ENCODE measurements around the gene SPG7. TPM values are rescaled to one million over a fixed set of nuclear protein-coding genes. Genes with fewer than 3 reads are reported as not detected.
"Not testable (repeated sequence)": the region's sequence is repeated elsewhere in the genome, so short reads cannot be mapped to it uniquely, and the experiment has no call there.

Gene SPG7
- total RNA-seq, 2 experiments from 2014 or later: 92.1 to 110 TPM

GRCh38 chr16:89581045-89581695 is 73.0 kb downstream of the SPG7 start:
- Mint-ChIP-seq H3K36me3 (no peaks in the 10 kb centered on the region), H3K27me3 (peaks cover 12% of the 10 kb centered on the region), H3K9me3 (ENCODE audit: low read depth) (no peaks in the 10 kb centered on the region), H3K4me3 (no peak overlapping the region), H3K4me1 (no peaks in the 10 kb centered on the region), H3K27ac (no peak overlapping the region)
- DNase-seq (no peak), ATAC-seq (no peak)
- CTCF ChIA-PET: no interaction called here

DNA sequence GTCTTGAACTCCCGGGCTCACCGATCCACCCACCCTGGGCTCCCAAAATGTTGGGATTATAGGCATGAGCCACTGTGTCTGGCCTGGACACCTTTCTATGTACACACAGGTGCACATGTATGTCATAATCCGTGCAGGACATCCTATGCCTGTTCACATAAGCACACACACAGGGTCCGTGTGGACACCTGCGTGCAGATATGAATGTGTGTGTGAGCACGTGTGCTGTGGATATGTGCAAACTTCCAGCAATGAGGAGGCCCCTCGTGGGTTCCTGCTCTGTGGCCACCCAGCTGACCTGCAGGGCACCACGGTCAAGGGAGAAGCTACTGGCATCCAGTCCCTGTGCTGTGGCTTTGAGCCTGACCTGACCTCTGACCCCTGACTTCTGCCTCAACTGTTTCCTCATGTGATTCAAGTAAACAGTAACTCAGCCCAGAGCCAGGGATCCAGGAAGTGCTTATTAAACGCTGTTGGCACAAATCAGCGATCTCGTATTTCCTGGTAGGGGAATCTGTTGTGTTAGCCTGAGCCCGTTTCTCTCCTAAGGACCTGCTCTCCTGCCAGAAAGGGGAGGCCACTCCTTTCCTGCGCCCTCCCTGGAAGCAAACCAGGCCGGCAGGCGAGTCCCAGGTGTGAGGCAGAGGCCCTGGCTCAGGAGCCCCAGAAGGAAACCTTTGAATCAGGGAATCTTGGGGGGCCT is 73.8 kb downstream of the SPG7 start:
- DNase-seq (no peak), ATAC-seq (no peak)
- Mint-ChIP-seq H3K27ac (no peak overlapping the region), H3K9me3 (ENCODE audit: low read depth) (no peaks in the 10 kb centered on the region), H3K27me3 (peaks cover 10% of the 10 kb centered on the region), H3K4me1 (no peaks in the 10 kb centered on the region), H3K4me3 (no peak overlapping the region), H3K36me3 (no peaks in the 10 kb centered on the region)
- CTCF ChIA-PET: no interaction called here

DNA sequence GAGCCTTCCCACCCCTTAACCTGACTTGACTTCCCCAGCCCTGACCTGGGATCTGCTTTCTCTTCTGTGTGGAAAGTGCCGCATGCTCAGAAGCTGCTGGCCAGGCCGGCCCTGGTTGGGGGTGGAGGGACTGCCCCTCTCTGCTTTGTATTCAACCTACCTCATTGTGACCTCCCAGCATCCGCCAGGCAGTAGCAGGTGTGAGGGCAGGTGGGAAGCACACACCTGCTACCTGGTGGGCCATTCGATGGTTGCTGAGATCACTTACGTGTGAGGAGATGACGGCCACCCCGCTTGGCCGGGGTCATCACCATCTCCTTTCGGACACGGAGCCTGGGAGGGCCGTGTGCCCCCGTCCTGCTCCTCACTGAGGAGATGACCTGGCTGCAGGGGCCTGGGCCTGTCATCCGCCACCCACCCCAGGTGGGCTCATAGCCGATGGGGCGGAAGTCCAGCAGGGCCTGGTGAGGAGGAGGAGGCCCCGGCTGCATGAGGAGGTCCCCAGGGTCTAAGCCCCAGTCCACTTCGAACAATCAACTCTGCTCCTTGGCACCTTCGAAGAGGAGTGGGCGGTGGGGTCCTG is 74.5 kb downstream of the SPG7 start:
- ATAC-seq: no peak
- no peaks in the 10 kb centered on the region for H3K9me3 Mint-ChIP-seq (ENCODE audit: low read depth)
- no peak for DNase-seq
- CTCF ChIA-PET: no interaction called here
- peaks cover 4% of the 10 kb centered on the region for H3K27me3 Mint-ChIP-seq
- no peak overlapping the region for H3K27ac Mint-ChIP-seq
- H3K4me3 Mint-ChIP-seq: no peak overlapping the region
- no peaks in the 10 kb centered on the region for H3K4me1 Mint-ChIP-seq
- no peaks in the 10 kb centered on the region for H3K36me3 Mint-ChIP-seq

DNA sequence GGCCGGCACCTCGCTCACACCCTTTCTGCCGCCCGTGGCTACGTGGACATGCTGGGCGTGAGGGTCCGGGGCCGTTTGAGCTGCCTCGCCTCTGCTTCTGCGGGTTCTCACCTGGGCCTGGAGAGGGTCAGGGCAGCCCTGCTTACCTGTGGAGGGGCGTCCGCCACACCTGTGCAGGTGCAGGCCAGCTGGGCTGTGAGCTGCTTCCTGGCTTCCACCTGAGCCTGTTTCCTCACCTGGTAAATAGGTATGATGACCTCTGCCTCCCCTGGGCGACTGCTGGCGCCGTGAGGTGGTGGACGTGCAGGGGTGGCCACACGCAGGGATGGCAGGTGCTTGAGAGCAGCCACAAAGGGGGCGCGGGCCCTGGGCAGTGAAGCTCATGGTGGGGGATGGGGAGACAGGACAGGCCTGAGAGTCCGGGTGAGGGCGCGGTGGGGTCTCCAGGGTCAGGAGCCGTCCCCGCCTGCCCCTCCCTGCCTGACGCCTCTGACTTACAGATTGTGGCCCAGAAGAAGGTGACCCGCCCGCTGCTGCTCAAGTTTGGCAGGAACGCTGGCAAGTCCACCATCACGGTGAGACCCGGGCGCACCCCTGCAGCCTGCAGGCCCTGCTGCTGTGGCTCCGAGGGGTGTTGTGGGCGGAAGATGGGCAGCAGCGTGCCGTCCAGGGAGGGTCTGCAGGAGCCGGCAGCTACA is 75.1 kb downstream of the SPG7 start:
- Mint-ChIP-seq H3K4me3 (no peak overlapping the region), H3K27me3 (peaks cover under 1% of the 10 kb centered on the region), H3K4me1 (no peaks in the 10 kb centered on the region), H3K36me3 (no peaks in the 10 kb centered on the region), H3K27ac (no peak overlapping the region), H3K9me3 (ENCODE audit: low read depth) (no peaks in the 10 kb centered on the region)
- no peak for DNase-seq
- CTCF ChIA-PET: no interaction called here
- ATAC-seq: no peak

DNA sequence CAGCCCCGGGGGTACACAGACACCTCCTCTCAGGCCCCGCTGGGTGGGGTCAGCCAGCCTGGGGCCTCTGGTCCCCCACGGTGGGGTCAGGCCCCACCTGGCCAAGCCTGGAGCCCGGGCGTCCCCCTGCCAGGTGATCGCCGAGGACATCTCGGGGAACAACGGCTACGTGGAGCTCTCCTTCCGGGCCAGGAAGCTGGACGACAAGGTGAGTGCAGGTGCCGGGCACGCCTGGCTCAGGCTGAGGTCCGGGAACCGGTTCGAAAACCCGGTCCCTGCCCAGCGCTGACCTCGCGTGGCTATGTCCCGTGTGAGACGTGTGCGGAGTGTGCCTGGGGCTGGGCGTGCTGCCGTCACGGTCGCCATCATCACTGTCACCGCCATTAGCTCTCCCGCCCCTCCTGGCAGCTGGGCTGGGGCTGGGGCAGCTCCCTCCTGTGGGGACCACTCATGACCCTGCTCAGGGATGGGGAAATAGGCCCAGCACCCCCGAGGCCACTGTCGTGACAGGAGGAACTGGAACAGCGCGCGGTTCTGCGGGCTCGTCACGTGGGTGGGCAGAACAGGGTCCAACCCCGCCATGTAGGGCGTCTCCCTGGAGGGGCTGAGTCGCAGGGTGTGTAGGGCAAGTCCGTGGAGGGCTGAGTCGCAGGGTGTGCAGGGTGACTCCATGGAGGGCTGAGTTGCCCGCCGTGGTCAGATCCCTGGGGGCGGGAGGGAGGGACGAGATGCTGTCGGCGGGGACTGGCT is 75.9 kb downstream of the SPG7 start:
- Mint-ChIP-seq H3K9me3 (ENCODE audit: low read depth) (no peaks in the 10 kb centered on the region), H3K27ac (no peak overlapping the region), H3K36me3 (no peaks in the 10 kb centered on the region), H3K4me1 (no peaks in the 10 kb centered on the region), H3K27me3 (no peaks in the 10 kb centered on the region), H3K4me3 (no peak overlapping the region)
- CTCF ChIA-PET: interaction anchor here (1.2 kb wide), 1 partner anchor 18 kb away, joined by 3 read pairs; no protein-coding TSS in a partner anchor
- no peak for ATAC-seq
- DNase-seq: no peak

GRCh38 chr16:89584768-89585549 is 76.8 kb downstream of the SPG7 start:
- Mint-ChIP-seq H3K9me3 (ENCODE audit: low read depth) (no peaks in the 10 kb centered on the region), H3K4me1 (no peaks in the 10 kb centered on the region), H3K4me3 (no peak overlapping the region), H3K27ac (no peak overlapping the region), H3K36me3 (no peaks in the 10 kb centered on the region), H3K27me3 (no peaks in the 10 kb centered on the region)
- no peak for DNase-seq
- CTCF ChIA-PET: interaction anchor here (1.2 kb wide), 1 partner anchor 19 kb away, joined by 3 read pairs; no protein-coding TSS in a partner anchor
- ATAC-seq: no peak

GRCh38 chr16:89586218-89586617 is 78.0 kb downstream of the SPG7 start:
- Mint-ChIP-seq H3K27me3 (no peaks in the 10 kb centered on the region), H3K36me3 (no peaks in the 10 kb centered on the region), H3K27ac (no peak overlapping the region), H3K4me1 (no peaks in the 10 kb centered on the region), H3K4me3 (no peak overlapping the region), H3K9me3 (ENCODE audit: low read depth) (no peaks in the 10 kb centered on the region)
- ATAC-seq: no peak
- CTCF ChIA-PET: no interaction called here
- DNase-seq: no peak

GRCh38 chr16:89586853-89587252 is 78.7 kb downstream of the SPG7 start:
- Mint-ChIP-seq H3K36me3 (no peaks in the 10 kb centered on the region), H3K4me1 (no peaks in the 10 kb centered on the region), H3K4me3 (no peak overlapping the region), H3K9me3 (ENCODE audit: low read depth) (no peaks in the 10 kb centered on the region), H3K27ac (no peak overlapping the region), H3K27me3 (no peaks in the 10 kb centered on the region)
- DNase-seq: no peak
- no peak for ATAC-seq
- CTCF ChIA-PET: no interaction called here

DNA sequence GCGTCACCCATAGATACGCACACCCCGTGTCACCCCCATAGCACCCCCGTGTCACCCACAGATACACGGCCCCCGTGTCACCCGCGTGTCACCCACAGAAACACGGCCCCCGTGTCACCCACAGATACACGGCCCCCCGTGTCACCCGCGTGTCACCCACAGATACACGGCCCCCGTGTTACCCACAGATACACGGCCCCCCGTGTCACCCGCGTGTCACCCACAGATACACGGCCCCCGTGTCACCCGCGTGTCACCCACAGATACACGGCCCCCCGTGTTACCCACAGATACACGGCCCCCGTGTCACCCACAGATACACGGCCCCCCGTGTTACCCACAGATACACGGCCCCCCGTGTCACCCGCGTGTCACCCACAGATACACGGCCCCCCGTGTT is 79.5 kb downstream of the SPG7 start:
- H3K36me3 Mint-ChIP-seq; H3K9me3 Mint-ChIP-seq (ENCODE audit: low read depth); H3K27me3 Mint-ChIP-seq; H3K4me1 Mint-ChIP-seq; CTCF ChIA-PET; DNase-seq; ATAC-seq; H3K27ac Mint-ChIP-seq; H3K4me3 Mint-ChIP-seq: not testable (repeated sequence)

DNA sequence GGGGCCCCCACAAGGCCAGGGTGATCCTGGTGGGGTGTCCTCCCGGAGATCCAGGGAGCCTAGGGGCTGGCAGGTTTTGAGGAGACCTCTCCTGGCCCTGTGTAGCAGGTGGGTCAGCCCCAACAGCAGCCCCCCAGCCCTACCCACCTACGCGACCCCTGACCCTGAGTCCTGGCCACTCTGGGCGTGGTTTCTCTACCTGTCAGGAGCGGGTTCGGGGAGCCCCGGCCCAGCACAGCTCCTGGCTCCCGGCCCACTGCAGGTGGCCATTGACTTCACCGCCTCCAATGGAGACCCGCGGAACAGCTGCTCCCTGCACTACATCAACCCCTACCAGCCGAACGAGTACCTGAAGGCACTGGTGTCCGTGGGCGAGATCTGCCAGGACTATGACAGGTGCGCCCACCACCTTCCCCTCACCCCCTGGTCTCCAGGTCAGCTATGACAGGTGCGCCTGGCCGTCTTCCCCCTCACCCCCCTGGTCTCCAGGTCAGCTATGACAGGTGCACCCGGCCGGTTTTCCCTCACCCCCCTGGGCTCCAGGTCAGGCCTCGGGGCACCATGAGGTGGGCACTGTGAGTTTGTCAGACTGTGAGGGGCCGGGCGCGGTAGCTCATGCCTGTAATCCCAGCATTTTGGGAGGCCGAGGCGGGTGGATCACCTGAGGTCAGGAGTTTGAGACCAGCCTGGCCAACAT is 80.4 kb downstream of the SPG7 start:
- H3K36me3 Mint-ChIP-seq: no peaks in the 10 kb centered on the region
- no peak overlapping the region for H3K27ac Mint-ChIP-seq
- H3K4me3 Mint-ChIP-seq: no peak overlapping the region
- H3K27me3 Mint-ChIP-seq: no peaks in the 10 kb centered on the region
- peaks cover 2% of the 10 kb centered on the region for H3K4me1 Mint-ChIP-seq
- ATAC-seq (no peak), DNase-seq (no peak)
- no peaks in the 10 kb centered on the region for H3K9me3 Mint-ChIP-seq (ENCODE audit: low read depth)
- CTCF ChIA-PET: interaction anchor here (1.9 kb wide), 1 partner anchor 23 kb away, joined by 4 read pairs; no protein-coding TSS in a partner anchor

DNA sequence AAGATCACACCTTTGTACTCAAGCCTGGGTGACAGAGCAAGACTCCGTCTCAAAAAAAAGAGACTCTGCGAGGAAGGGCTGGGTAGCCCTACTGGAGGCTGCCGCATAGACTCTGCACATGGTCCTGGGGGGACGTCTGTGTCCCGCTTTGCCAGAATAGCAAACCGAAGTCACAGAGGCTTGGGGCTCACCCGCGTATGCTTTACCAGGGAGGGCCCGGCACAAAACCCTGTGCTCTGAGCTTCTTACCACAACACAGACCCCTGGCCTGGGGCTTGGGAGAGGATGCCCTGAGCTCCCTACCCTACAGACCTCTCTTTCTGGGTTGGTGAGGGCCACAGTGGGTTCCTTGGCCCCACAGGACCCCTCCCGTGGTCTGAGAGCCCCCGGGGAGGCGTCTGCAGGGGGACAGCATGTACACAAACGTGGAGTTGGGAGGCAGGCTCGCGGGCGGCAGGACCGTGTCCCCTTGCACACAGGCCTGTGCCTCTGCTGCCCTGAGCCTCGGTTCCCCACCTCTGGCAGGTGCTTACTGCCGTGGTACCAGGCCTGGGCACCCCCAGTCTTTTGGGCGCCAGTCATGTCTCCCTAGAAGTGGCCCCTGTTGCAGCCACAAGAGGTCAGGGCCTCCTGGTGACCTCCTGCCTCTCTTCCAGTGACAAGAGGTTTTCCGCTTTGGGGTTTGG is 81.2 kb downstream of the SPG7 start:
- DNase-seq: no peak
- Mint-ChIP-seq H3K4me1 (peaks cover 10% of the 10 kb centered on the region), H3K4me3 (no peak overlapping the region), H3K27me3 (no peaks in the 10 kb centered on the region), H3K27ac (no peak overlapping the region), H3K9me3 (ENCODE audit: low read depth) (no peaks in the 10 kb centered on the region), H3K36me3 (no peaks in the 10 kb centered on the region)
- ATAC-seq: no peak
- CTCF ChIA-PET: interaction anchor here (1.9 kb wide), 1 partner anchor 24 kb away, joined by 4 read pairs; no protein-coding TSS in a partner anchor

DNA sequence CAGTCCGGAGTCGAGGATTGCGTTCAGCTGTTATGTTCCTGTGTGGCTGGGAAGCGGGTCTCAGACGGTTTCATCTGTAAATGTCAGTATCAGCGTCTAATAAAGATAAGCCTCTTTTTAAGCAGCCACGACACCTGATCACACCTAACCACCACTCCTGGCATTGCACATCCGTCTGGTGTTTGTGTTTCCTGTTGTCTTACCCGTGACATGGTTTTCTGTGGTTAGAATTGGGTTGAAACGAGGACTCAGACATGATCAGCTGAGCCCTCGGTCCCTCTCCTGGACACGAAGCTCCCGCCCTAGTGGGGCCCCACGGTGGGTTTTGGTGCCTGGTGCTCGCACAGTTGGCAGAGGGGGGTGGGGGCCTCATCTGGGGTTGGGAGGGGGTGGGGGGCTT is 85.6 kb downstream of the SPG7 start:
- Mint-ChIP-seq H3K27ac (peak overlapping the region; percentile 49), H3K9me3 (ENCODE audit: low read depth) (no peaks in the 10 kb centered on the region), H3K36me3 (no peaks in the 10 kb centered on the region), H3K4me1 (peaks cover 10% of the 10 kb centered on the region), H3K27me3 (no peaks in the 10 kb centered on the region), H3K4me3 (no peak overlapping the region)
- ATAC-seq: peak; percentile 76
- CTCF ChIA-PET: interaction anchor here (0.5 kb wide), 1 partner anchor 271 kb away, joined by 3 read pairs; no protein-coding TSS in a partner anchor
- DNase-seq: peak; percentile 78

All from activated CD8-positive, alpha-beta memory T cell treated with anti-CD3 and anti-CD28 coated beads, Interleukin-2, amount 10 ng/mL, durations not matched to agents 7 days and 5 days (primary cell).